Measurements from ENCODE around the gene ARPC4. TPM values are rescaled to one million over a fixed set of nuclear protein-coding genes. Genes with fewer than 3 reads are reported as not detected.

The ARPC4 gene
- total and polyA plus RNA-seq, 2 donors (not counting 3 experiments of a cell fraction or from before 2014, with no cell fraction given) = 181 to 197 TPM

DNA sequence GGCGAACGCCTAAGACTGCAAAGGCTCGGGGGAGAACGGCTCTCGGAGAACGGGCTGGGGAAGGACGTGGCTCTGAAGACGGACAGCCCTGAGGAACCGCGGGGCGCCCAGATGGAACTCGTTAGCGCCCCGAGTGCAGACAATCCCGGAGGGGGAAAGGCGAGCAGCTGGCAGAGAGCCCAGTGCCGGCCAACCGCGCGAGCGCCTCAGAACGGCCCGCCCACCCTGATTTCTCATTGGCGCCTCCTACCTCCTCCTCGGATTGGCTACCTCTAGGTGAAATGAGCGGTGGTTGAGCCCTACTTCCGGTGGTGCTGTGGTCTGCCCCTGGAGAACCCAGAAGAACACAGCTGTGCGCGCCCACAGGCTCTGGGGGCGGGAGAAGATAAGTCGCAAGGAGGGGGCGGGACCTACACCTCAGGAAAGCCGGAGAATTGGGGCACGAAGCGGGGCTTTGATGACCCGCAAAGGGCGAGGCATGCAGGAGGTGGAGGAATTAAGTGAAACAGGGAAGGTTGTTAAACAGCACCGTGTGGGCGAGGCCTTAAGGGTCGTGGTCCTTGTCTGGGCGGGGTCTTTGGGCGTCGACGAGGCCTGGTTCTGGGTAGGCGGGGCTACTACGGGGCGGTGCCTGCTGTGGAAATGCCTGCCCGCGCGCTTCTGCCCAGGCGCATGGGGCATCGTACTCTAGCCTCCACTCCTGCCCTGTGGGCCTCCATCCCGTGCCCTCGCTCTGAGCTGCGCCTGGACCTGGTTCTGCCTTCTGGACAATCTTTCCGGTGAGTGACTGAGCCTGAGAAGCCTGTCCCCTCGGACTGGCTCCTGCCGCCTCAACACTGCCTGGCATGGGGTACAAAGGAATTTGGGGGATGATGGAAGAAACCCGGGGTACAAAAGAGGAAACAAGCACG is 43.0 kb upstream of the ARPC4 start, which contains the start of gene OGG1:
TSS of gene OGG1 (plus strand) at position 308 of the 911 bp plus-strand sequence. CDS start at position 643, 335 bp downstream.
- Histone ChIP-seq H3K27me3 (ENCODE audit: control insufficient read depth in 2 of 2, insufficient read depth in 2 of 2, low read length in 2 of 2) (no peaks in the 10 kb centered on the region), H3K9me3 (replicated peaks; ENCODE audit: control insufficient read depth, insufficient read depth, low read length) (no peaks in the 10 kb centered on the region), H3K4me2 (ENCODE audit: insufficient read depth, low read length) (peak within 1 kb of the TSS; percentile 82), H3K79me2 (ENCODE audit: control insufficient read depth, insufficient read depth, low read length) (peaks cover 12% of the 10 kb centered on the region), H2AFZ (ENCODE audit: low read depth, low read length) (peak within 1 kb of the TSS; percentile 80), H3K4me3 (replicated peaks in 1 of 3; ENCODE audit: insufficient read depth in 1 of 3, low read depth in 1 of 3, low read length in 3 of 3) (peak within 1 kb of the TSS; percentile 55 to 80 (median 58)), H3K9ac (replicated peaks; ENCODE audit: extremely low read depth, insufficient read depth, low read length) (peak within 1 kb of the TSS; percentile 61), H3K9me1 (replicated peaks; ENCODE audit: control insufficient read depth, extremely low read depth, insufficient read depth, low read length) (no peaks in the 10 kb centered on the region), H3K4me1 (ENCODE audit: control insufficient read depth, extremely low read depth, insufficient read depth, low read length) (peaks cover 39% of the 10 kb centered on the region), H4K20me1 (replicated peaks; ENCODE audit: control insufficient read depth, extremely low read depth, insufficient read depth, low read length) (no peaks in the 10 kb centered on the region), H3K27ac (ENCODE audit: insufficient read depth, low read depth, low read length) (peak within 1 kb of the TSS; percentile 46), H3K36me3 (ENCODE audit: control insufficient read depth in 2 of 2, extremely low read depth in 1 of 2, insufficient read depth in 2 of 2, low read length in 2 of 2) (peaks cover 5 to 32% of the 10 kb centered on the region in 2 experiments)
- dilution Hi-C loops (cut with MboI; ENCODE audit: extremely low pct_ligation_motif_present, low sequenced_read_pairs) (no loop called here), intact Hi-C loops (cut with micrococcal nuclease) (loop anchor here (1.0 kb wide), 4 partner anchors 19 to 196 kb away; partner anchors contain the start of genes BRPF1, MTMR14 and TADA3)
- ChIA-PET POLR2A (interaction anchor here (0.5 to 1.9 kb wide), 4 partner anchors 14 to 43 kb away, joined by 3 to 10 read pairs (median 6); partner anchors contain the start of genes ARPC4 and BRPF1), CTCF (interaction anchor here (0.7 to 2.4 kb wide), 10 partner anchors 12 to 989 kb away, joined by 3 to 12 read pairs (median 4); partner anchors contain the start of genes ARPC4, BRPF1, CRELD1 and TADA3)
- BruUV-seq (replicated peaks) = TSS peak; percentile 26
- FAIRE-seq (peak; percentile 100), DNase-seq (ENCODE audit: low read depth, low spot score) (peak; percentile 98)
- TF ChIP-seq MYC (IDR thresholded peaks at IDR 0.05; ENCODE audit: low read depth, low read length) = no peak
- no peak for TF ChIP-seq FOS (IDR thresholded peaks at IDR 0.05; ENCODE audit: borderline replicate concordance, insufficient read depth, low read length)
- TF ChIP-seq GATA2 (IDR thresholded peaks at IDR 0.05; ENCODE audit: insufficient read depth, insufficient read length, low read depth, low read length) = no peak
- TF ChIP-seq EZH2 (IDR thresholded peaks at IDR 0.05; ENCODE audit: borderline replicate concordance, low read depth, low read length, severe bottlenecking) = no peak
- TF ChIP-seq, protein P1, sequence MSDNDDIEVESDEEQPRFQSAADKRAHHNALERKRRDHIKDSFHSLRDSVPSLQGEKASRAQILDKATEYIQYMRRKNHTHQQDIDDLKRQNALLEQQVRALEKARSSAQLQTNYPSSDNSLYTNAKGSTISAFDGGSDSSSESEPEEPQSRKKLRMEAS (IDR thresholded peaks at IDR 0.05; ENCODE audit: insufficient read depth, insufficient read length) = peak; percentile 36
- TF ChIP-seq POLR2AphosphoS5 (IDR thresholded peaks at IDR 0.05; ENCODE audit: insufficient read depth, low read depth, low read length) = peak; percentile 71
- TF ChIP-seq POLR2A (IDR thresholded peaks at IDR 0.05; ENCODE audit: low read depth, low read length) = peak; percentile 85
- TF ChIP-seq JUN (IDR thresholded peaks at IDR 0.05; ENCODE audit: borderline replicate concordance, insufficient read depth, insufficient read length, low read depth) = no peak
- TF ChIP-seq, protein P2, sequence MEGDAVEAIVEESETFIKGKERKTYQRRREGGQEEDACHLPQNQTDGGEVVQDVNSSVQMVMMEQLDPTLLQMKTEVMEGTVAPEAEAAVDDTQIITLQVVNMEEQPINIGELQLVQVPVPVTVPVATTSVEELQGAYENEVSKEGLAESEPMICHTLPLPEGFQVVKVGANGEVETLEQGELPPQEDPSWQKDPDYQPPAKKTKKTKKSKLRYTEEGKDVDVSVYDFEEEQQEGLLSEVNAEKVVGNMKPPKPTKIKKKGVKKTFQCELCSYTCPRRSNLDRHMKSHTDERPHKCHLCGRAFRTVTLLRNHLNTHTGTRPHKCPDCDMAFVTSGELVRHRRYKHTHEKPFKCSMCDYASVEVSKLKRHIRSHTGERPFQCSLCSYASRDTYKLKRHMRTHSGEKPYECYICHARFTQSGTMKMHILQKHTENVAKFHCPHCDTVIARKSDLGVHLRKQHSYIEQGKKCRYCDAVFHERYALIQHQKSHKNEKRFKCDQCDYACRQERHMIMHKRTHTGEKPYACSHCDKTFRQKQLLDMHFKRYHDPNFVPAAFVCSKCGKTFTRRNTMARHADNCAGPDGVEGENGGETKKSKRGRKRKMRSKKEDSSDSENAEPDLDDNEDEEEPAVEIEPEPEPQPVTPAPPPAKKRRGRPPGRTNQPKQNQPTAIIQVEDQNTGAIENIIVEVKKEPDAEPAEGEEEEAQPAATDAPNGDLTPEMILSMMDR (IDR thresholded peaks at IDR 0.05; ENCODE audit: extremely low read depth in 1 of 2, insufficient read depth in 1 of 2, low read depth in 1 of 2, low read length in 2 of 2) = no peak
